GM12878 (cell line): ENCODE data around the gene TOB2. TPM values are rescaled to one million over a fixed set of nuclear protein-coding genes. Genes with fewer than 3 reads are reported as not detected.
A peak's percentile ranks its signal among the peaks of the same experiment; 100 is the strongest.

Experiments used
- CBX5 ChIP-seq: sonication (generic); IDR thresholded peaks from 2 replicates; pipeline ENCODE4 v1.6.1; 2016; ENCODE audit warnings: low read depth, moderate library complexity, mild to moderate bottlenecking, inconsistent platforms
- EED ChIP-seq: sonication (generic); IDR thresholded peaks from 2 replicates; pipeline ENCODE4 v1.6.1; 2016; ENCODE audit warnings: antibody characterized with exemption, low read depth
- FOXM1 ChIP-seq: IDR thresholded peaks from 2 replicates; pipeline ENCODE4 v1.6.1; 2012; ENCODE audit warnings: low read depth, mild to moderate bottlenecking, inconsistent platforms, low read length, moderate library complexity
- GATAD2B ChIP-seq: fragments of 450-650 bp; conservative IDR thresholded peaks from 2 replicates; pipeline ENCODE4 v1.6.1; 2017; ENCODE audit warnings: low read depth, mild to moderate bottlenecking, moderate library complexity
- KDM1A ChIP-seq: fragments of 200-600 bp; sonication (generic); IDR thresholded peaks from 2 replicates; pipeline ENCODE4 v1.6.1; 2016; ENCODE audit warnings: borderline replicate concordance
- MEF2B ChIP-seq: fragments of 450-650 bp; IDR thresholded peaks from 2 replicates; pipeline ENCODE4 v1.6.1; 2018; ENCODE audit warnings: mild to moderate bottlenecking, moderate library complexity; ENCODE audit not compliant: partially characterized antibody, poor library complexity, severe bottlenecking
- NFIC ChIP-seq: IDR thresholded peaks from 2 replicates; pipeline ENCODE4 v1.6.1; 2012; ENCODE audit warnings: low read depth, mild to moderate bottlenecking, inconsistent platforms, low read length, moderate library complexity
- PAX5 ChIP-seq: IDR thresholded peaks from 2 replicates; pipeline ENCODE4 v1.6.1; 2011; ENCODE audit warnings: low read depth, low read length, borderline replicate concordance
- RUNX3 ChIP-seq: IDR thresholded peaks from 2 replicates; pipeline ENCODE4 v1.6.1; 2012; ENCODE audit warnings: low read length, inconsistent platforms
- SMAD1 ChIP-seq: fragments of 450-650 bp; IDR thresholded peaks from 2 replicates; pipeline ENCODE4 v1.6.1; 2018; ENCODE audit warnings: mild to moderate bottlenecking, low read depth; ENCODE audit not compliant: partially characterized antibody
- polyA plus RNA-seq, 11 experiments: library from polyadenylated mRNA; depleted of rRNA in 4 of 11; unstranded in 6 of 11; stranded (reverse) in 5 of 11; fragments of >200 nt; fragmentation: Nextera tagmentation in 4 of 11; fragmentation: Illumina TruSeq in 1 of 11; extraction: Ambion mirVana in 4 of 11; extraction: Trizol in 1 of 11; gene quantifications; 1 replicate in 1 of 11; 2 replicates in 10 of 11; pipeline versions ENCODE4 v1.2.1 to v1.2.3, GENCODE V29; 2011 to 2016; ENCODE audit warnings: inconsistent platforms in 2 of 11, missing spikeins in 2 of 11, low read depth in 1 of 11
- total RNA-seq, 4 experiments: library from RNA; depleted of rRNA in 3 of 4; stranded (reverse); fragments of >200 nt in 3 of 4; fragmentation: Illumina TruSeq in 1 of 4; extraction: Trizol in 1 of 4; gene quantifications; 2 replicates each; pipeline versions ENCODE4 v1.2.1 to v1.2.3, GENCODE V29; 2013 to 2021
- TF ChIP-seq, protein P1 (sequence below): fragments of 150-350 bp; IDR thresholded peaks from 2 replicates; pipeline ENCODE4 v1.6.1; 2014; ENCODE audit warnings: mild to moderate bottlenecking, low read depth, low read length
- TF ChIP-seq, protein P2 (sequence below): fragments of 450-650 bp; formaldehyde crosslinking; IDR thresholded peaks from 2 replicates; pipeline ENCODE4 v1.4.0; 2020; ENCODE audit warnings: mild to moderate bottlenecking, moderate library complexity
- TF ChIP-seq, protein P3 (sequence below): fragments of 450-650 bp; IDR thresholded peaks from 2 replicates; pipeline ENCODE4 v1.6.1; 2016; ENCODE audit warnings: mild to moderate bottlenecking, moderate library complexity, borderline replicate concordance
- TF ChIP-seq, protein P4 (sequence below): IDR thresholded peaks from 2 replicates; pipeline ENCODE4 v1.6.1; 2011; ENCODE audit warnings: borderline replicate concordance, low read depth, mild to moderate bottlenecking, moderate library complexity, mixed read lengths, low read length; ENCODE audit not compliant: insufficient read depth; ENCODE audit errors: extremely low read length
- TF ChIP-seq, protein P5 (sequence below): fragments of 450-650 bp; IDR thresholded peaks from 2 replicates; pipeline ENCODE4 v1.6.1; 2018; ENCODE audit warnings: borderline replicate concordance, mild to moderate bottlenecking; ENCODE audit not compliant: partially characterized antibody

TOB2 gene
- total and polyA plus RNA-seq, 10 of the 15 experiments (the other 5 are each of a cell fraction or from before 2014, with no cell fraction given): 4.5 to 32.0 (median 15.1) TPM

- TF ChIP-seq, protein P1, sequence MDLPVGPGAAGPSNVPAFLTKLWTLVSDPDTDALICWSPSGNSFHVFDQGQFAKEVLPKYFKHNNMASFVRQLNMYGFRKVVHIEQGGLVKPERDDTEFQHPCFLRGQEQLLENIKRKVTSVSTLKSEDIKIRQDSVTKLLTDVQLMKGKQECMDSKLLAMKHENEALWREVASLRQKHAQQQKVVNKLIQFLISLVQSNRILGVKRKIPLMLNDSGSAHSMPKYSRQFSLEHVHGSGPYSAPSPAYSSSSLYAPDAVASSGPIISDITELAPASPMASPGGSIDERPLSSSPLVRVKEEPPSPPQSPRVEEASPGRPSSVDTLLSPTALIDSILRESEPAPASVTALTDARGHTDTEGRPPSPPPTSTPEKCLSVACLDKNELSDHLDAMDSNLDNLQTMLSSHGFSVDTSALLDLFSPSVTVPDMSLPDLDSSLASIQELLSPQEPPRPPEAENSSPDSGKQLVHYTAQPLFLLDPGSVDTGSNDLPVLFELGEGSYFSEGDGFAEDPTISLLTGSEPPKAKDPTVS: 0 out of 2 replicates have a peak, but pooled peaks have one; percentile 63
- TF ChIP-seq RUNX3: peak; percentile 4
- TF ChIP-seq MEF2B: peak; percentile 86
- no peak for TF ChIP-seq EED
- no peak for TF ChIP-seq NFIC
- peak; percentile 66; the same call in 1 of the 2 replicates for TF ChIP-seq PAX5
- TF ChIP-seq, protein P2, sequence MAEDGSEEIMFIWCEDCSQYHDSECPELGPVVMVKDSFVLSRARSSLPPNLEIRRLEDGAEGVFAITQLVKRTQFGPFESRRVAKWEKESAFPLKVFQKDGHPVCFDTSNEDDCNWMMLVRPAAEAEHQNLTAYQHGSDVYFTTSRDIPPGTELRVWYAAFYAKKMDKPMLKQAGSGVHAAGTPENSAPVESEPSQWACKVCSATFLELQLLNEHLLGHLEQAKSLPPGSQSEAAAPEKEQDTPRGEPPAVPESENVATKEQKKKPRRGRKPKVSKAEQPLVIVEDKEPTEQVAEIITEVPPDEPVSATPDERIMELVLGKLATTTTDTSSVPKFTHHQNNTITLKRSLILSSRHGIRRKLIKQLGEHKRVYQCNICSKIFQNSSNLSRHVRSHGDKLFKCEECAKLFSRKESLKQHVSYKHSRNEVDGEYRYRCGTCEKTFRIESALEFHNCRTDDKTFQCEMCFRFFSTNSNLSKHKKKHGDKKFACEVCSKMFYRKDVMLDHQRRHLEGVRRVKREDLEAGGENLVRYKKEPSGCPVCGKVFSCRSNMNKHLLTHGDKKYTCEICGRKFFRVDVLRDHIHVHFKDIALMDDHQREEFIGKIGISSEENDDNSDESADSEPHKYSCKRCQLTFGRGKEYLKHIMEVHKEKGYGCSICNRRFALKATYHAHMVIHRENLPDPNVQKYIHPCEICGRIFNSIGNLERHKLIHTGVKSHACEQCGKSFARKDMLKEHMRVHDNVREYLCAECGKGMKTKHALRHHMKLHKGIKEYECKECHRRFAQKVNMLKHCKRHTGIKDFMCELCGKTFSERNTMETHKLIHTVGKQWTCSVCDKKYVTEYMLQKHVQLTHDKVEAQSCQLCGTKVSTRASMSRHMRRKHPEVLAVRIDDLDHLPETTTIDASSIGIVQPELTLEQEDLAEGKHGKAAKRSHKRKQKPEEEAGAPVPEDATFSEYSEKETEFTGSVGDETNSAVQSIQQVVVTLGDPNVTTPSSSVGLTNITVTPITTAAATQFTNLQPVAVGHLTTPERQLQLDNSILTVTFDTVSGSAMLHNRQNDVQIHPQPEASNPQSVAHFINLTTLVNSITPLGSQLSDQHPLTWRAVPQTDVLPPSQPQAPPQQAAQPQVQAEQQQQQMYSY (CRISPR knock-in tag): no peak
- no peak for TF ChIP-seq KDM1A
- TF ChIP-seq, protein P3, sequence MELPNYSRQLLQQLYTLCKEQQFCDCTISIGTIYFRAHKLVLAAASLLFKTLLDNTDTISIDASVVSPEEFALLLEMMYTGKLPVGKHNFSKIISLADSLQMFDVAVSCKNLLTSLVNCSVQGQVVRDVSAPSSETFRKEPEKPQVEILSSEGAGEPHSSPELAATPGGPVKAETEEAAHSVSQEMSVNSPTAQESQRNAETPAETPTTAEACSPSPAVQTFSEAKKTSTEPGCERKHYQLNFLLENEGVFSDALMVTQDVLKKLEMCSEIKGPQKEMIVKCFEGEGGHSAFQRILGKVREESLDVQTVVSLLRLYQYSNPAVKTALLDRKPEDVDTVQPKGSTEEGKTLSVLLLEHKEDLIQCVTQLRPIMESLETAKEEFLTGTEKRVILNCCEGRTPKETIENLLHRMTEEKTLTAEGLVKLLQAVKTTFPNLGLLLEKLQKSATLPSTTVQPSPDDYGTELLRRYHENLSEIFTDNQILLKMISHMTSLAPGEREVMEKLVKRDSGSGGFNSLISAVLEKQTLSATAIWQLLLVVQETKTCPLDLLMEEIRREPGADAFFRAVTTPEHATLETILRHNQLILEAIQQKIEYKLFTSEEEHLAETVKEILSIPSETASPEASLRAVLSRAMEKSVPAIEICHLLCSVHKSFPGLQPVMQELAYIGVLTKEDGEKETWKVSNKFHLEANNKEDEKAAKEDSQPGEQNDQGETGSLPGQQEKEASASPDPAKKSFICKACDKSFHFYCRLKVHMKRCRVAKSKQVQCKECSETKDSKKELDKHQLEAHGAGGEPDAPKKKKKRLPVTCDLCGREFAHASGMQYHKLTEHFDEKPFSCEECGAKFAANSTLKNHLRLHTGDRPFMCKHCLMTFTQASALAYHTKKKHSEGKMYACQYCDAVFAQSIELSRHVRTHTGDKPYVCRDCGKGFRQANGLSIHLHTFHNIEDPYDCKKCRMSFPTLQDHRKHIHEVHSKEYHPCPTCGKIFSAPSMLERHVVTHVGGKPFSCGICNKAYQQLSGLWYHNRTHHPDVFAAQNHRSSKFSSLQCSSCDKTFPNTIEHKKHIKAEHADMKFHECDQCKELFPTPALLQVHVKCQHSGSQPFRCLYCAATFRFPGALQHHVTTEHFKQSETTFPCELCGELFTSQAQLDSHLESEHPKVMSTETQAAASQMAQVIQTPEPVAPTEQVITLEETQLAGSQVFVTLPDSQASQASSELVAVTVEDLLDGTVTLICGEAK: peak; percentile 96
- TF ChIP-seq, protein P4, sequence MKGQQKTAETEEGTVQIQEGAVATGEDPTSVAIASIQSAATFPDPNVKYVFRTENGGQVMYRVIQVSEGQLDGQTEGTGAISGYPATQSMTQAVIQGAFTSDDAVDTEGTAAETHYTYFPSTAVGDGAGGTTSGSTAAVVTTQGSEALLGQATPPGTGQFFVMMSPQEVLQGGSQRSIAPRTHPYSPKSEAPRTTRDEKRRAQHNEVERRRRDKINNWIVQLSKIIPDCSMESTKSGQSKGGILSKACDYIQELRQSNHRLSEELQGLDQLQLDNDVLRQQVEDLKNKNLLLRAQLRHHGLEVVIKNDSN: no peak
- peak; percentile 33 for TF ChIP-seq SMAD1
- TF ChIP-seq, protein P5, sequence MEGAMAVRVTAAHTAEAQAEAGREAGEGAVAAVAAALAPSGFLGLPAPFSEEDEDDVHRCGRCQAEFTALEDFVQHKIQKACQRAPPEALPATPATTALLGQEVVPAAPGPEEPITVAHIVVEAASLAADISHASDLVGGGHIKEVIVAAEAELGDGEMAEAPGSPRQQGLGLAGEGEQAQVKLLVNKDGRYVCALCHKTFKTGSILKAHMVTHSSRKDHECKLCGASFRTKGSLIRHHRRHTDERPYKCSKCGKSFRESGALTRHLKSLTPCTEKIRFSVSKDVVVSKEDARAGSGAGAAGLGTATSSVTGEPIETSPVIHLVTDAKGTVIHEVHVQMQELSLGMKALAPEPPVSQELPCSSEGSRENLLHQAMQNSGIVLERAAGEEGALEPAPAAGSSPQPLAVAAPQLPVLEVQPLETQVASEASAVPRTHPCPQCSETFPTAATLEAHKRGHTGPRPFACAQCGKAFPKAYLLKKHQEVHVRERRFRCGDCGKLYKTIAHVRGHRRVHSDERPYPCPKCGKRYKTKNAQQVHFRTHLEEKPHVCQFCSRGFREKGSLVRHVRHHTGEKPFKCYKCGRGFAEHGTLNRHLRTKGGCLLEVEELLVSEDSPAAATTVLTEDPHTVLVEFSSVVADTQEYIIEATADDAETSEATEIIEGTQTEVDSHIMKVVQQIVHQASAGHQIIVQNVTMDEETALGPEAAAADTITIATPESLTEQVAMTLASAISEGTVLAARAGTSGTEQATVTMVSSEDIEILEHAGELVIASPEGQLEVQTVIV: peak; percentile 91
- peak; percentile 62 for TF ChIP-seq GATAD2B
- TF ChIP-seq CBX5: no peak
- no peak for TF ChIP-seq FOXM1
These were observed 22.0 kb upstream of the TOB2 start, which contains the start of the genes ACO2 and PHF5A (continued) for GRCh38 chr22:41468381-41469217.
